Natural killer cell treated with Interleukin-12 subunit alpha and Interleukin-12 subunit beta and Interleukin-15 and Interleukin-18, amount 100 ng/mL, for 72 hours (primary cell): ENCODE data around the gene MYL9. TPM values are rescaled to one million over a fixed set of nuclear protein-coding genes. Genes with fewer than 3 reads are reported as not detected.

Source experiments
- ATAC-seq, 2 donors: fragments of 150-1000 bp; cut with Tn5 transposase in 1 of 2; sonication (Bioruptor Pico), chemical (Tn5 transposase) in 1 of 2; 2 replicates each; pipeline ENCODE4 v1.10.0; 2021
- DNase-seq: peaks from one replicate; pipeline ENCODE4 v3.0.0; 2022; ENCODE audit warnings: low spot score
- H3K27ac Mint-ChIP-seq, 2 donors: 1 replicate in 1 of 2; 2 replicates in 1 of 2; pipeline ENCODE4 v1.8.0; 2022; ENCODE audit warnings: mixed read lengths in 2 of 2, mild to moderate bottlenecking in 1 of 2, moderate library complexity in 1 of 2
- H3K27me3 Mint-ChIP-seq, 2 donors: 1 replicate in 1 of 2; 2 replicates in 1 of 2; pipeline ENCODE4 v1.8.0; 2022; ENCODE audit warnings: mixed read lengths in 2 of 2
- H3K36me3 Mint-ChIP-seq: one replicate; pipeline ENCODE4 v1.8.0; 2022; ENCODE audit warnings: mixed read lengths
- H3K4me1 Mint-ChIP-seq, 2 donors: 1 replicate in 1 of 2; 2 replicates in 1 of 2; pipeline ENCODE4 v1.8.0; 2022; ENCODE audit warnings: low read depth in 2 of 2, mixed read lengths in 2 of 2, mild to moderate bottlenecking in 1 of 2
- H3K4me3 Mint-ChIP-seq: one replicate; pipeline ENCODE4 v1.8.0; 2022; ENCODE audit warnings: mixed read lengths
- H3K9me3 Mint-ChIP-seq: 2 replicates; pipeline ENCODE4 v1.8.0; 2022; ENCODE audit warnings: mixed read lengths
- total RNA-seq, 2 donors: library from RNA; stranded (reverse); gene quantifications; one replicate each; pipeline ENCODE4 v1.2.3, GENCODE V29; 2022

Gene MYL9
- total RNA-seq, 2 donors from 2014 or later = 0.76 TPM; not detected in 1

DNA sequence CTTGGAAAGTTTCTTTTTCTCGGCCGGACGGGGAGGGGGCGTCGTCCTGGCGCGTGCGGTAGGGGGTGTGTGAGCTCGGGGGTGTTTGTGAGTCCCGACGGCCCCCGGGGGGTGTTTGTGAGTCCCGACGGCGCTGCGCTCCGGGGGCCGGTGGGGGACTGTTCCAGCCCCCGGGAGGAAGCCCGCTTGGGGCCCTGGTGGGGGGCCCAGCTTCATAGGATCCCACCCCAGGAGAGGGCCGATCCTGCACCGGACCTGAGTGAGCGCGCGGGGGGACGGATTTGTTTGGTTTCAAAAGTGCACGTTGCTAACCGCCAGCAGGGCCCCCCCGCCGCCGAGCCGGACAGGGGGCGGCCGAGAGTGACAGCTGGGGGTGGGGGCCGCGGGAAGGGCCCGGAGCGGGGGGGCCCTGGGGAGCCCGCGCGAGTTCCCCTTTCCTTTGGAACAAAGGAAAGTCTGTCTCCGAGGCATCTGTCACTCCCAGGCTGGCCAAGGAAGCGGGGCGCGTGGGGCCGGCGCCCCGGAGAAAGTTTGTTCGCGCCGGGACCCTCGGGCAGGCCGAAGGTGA lies 32.6 kb downstream of the MYL9 start:
- Mint-ChIP-seq H3K4me1 (peaks cover 24% of the 10 kb centered on the region in 2 donors), H3K27me3 (no peaks in the 10 kb centered on the region), H3K27ac (no peak overlapping the region), H3K4me3 (peak overlapping the region; percentile 90), H3K9me3 (no peaks in the 10 kb centered on the region), H3K36me3 (no peaks in the 10 kb centered on the region)
- DNase-seq (peak; percentile 70), ATAC-seq (peak; percentile 4 to 17)

DNA sequence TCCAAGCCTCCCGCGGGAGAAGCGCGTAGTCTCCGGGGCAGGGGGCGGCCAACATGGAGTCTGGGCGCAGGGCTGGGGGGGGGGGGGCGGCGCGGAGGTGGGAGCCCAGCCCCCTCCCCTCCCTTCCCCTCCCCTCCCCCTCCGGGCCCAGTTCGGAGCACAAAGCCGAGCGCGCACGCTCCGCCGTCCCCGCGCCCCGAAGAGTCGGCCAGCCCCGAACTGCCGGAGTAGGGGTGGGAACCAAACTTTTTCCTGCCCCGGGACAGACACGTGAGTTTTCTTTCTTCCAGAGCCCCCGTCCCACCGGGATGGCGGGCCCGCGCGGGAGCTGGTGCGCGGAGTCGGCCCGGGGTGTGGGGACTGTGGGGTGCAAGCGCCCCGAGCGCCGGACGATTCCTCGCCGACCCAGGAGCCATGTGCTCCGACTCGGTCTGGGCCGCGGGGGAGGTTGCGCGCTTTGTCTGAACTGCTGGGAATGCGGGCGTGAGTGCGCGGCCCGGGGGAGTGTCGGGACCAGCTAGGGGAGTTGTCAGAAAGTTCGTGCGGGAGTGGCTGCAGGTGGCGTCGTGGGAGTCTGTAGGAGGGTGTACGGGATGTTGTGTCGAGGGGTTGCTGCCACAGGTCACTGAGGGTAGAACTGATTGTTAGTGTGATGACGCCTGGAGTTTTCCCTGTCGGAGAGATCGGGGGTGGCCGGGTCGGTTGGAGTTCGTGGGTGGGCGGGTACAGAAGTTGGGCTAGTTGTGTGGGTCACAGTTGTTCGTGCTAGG lies 33.2 kb downstream of the MYL9 start:
- H3K9me3 Mint-ChIP-seq = no peaks in the 10 kb centered on the region
- no peaks in the 10 kb centered on the region for H3K27me3 Mint-ChIP-seq
- no peaks in the 10 kb centered on the region for H3K36me3 Mint-ChIP-seq
- H3K27ac Mint-ChIP-seq = peak overlapping the region; percentile 68 to 86
- peaks cover 24% of the 10 kb centered on the region in 2 donors for H3K4me1 Mint-ChIP-seq
- peak overlapping the region; percentile 90 for H3K4me3 Mint-ChIP-seq
- no peak for DNase-seq
- peak in 1 of 2 donors; percentile 2 for ATAC-seq

DNA sequence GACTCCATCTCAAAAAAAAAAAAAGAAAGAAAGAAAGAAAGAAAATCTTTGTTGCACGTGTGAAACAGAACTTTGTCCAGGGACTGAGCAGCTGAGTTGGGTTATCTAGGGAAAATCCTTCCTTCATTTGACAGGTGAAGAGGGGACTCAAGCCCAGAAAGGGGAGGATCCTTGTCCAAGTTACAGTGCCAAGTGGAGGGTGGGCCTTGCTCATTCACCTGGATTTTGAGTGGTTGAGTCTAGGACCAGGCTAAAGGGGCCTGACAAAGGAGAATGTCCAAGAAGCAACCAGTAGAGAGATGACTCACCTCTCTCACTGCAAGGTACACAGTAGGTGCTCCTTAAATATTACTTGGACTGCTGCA lies 34.7 kb downstream of the MYL9 start:
- no peaks in the 10 kb centered on the region for H3K9me3 Mint-ChIP-seq
- no peak for DNase-seq
- no peak overlapping the region for H3K4me3 Mint-ChIP-seq
- H3K27ac Mint-ChIP-seq = peak overlapping the region in 1 of 2 donors; percentile 86
- ATAC-seq = no peak
- peaks cover 24 to 27% of the 10 kb centered on the region in 2 donors for H3K4me1 Mint-ChIP-seq
- peaks cover 6% of the 10 kb centered on the region for H3K36me3 Mint-ChIP-seq
- no peaks in the 10 kb centered on the region for H3K27me3 Mint-ChIP-seq

DNA sequence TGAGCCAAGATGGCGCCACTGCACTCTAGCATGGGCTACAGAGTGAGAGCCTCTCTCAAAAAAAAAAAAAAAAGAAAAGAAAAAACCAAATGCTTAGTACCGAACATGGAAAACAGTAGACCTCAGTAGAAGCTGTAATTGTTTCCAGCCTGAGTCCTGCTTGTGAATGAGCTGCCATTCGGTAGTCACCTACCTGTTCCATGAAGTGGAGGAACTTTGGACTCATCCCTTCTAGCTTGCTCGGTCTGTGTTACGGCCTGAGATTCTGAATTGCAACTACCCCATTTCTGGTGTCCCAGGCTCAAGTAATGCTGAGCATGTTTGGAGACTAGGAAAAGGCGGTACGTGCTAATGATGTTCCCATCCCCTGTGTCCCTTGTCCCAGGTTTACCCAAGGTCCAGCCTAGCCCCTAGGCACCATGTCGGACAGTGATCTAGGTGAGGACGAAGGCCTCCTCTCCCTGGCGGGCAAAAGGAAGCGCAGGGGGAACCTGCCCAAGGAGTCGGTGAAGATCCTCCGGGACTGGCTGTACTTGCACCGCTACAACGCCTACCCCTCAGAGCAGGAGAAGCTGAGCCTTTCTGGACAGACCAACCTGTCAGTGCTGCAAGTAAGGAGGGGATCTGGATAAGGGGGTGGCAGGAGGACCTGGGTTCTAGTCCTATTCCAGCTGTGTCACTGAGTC lies 37.2 kb downstream of the MYL9 start:
- Mint-ChIP-seq H3K9me3 (no peaks in the 10 kb centered on the region), H3K4me1 (peaks cover 15 to 20% of the 10 kb centered on the region in 2 donors), H3K27ac (no peak overlapping the region), H3K36me3 (peaks cover 6% of the 10 kb centered on the region), H3K27me3 (no peaks in the 10 kb centered on the region), H3K4me3 (no peak overlapping the region)
- ATAC-seq (no peak), DNase-seq (no peak)

DNA sequence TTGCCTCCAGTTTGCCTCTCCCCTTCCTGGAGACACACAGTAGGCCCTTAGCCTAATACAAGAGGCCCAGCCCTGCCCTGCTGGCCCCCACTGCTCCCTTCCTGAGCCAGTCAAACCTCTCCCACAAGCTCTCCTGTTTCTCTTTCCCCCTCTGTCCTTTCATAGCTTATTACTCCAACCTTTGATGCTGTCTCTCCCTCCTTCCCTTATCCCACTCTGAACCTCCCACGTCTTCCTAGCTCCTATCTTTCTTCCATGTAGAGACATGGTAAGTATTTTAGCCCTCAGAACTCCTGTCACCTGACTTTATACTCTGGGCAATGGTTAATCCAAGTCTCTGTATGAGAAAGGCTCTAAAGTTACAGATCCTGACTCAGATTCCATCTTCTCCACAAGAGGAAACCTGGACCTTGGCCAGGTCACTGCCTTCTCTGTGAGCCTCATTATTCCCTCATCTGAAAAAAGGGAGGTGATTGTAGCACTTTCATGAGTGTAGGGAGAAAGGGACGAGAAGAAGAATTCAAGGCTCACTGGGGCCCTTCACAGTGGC lies 38.8 kb downstream of the MYL9 start:
- no peaks in the 10 kb centered on the region for H3K9me3 Mint-ChIP-seq
- no peak overlapping the region for H3K4me3 Mint-ChIP-seq
- H3K36me3 Mint-ChIP-seq = peaks cover 6% of the 10 kb centered on the region
- peaks cover 8 to 14% of the 10 kb centered on the region in 2 donors for H3K4me1 Mint-ChIP-seq
- ATAC-seq = no peak
- DNase-seq = no peak
- no peak overlapping the region for H3K27ac Mint-ChIP-seq
- H3K27me3 Mint-ChIP-seq = no peaks in the 10 kb centered on the region

DNA sequence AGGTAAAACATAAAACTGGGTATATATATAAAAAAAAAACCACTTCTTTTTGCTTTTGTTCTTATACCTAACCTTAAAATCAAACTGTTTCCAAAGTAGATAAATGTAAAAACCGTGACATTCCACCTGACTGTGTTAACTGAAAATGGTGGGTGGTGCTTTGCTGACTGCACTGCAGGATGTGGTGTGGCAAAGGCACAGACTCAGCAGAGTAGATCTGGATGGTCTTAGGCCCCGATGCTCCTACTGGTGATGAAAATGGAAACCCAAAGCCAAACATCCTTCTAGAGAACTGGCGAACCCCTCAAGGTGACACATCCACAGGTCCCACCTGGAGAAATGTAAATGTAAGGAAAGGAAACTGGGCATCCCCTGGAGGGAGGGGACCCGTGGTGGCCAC lies 41.0 kb downstream of the MYL9 start:
- Mint-ChIP-seq H3K27ac (peak overlapping the region; percentile 16 to 35), H3K4me3 (no peak overlapping the region), H3K4me1 (peaks cover 0 to 5% of the 10 kb centered on the region in 2 donors), H3K36me3 (peaks cover 6% of the 10 kb centered on the region), H3K27me3 (no peaks in the 10 kb centered on the region), H3K9me3 (no peaks in the 10 kb centered on the region)
- ATAC-seq = no peak
- DNase-seq = no peak

DNA sequence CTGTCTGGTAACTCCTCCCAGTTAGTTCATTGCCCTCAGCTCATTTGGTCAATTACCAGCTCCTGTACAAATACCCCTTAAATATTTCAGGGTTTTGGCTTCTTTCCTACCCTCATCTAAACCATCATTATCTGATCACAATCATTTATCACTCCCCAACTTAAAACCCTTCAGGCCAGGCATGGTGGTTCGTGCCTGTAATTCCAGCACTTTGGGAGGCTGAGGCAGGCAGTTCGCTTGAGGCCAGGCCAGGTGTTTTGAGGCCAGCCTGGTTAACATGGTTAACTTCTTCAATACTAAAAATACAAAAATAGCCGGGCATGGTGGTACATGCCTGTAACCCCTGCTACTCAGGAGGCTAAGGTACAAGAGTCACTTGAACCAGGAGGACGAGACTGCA lies 41.5 kb downstream of the MYL9 start:
- no peak for ATAC-seq
- H3K9me3 Mint-ChIP-seq = no peaks in the 10 kb centered on the region
- H3K27me3 Mint-ChIP-seq = no peaks in the 10 kb centered on the region
- no peak for DNase-seq
- H3K4me3 Mint-ChIP-seq = no peak overlapping the region
- peaks cover 0 to 9% of the 10 kb centered on the region in 2 donors for H3K4me1 Mint-ChIP-seq
- H3K36me3 Mint-ChIP-seq = peaks cover 6% of the 10 kb centered on the region
- H3K27ac Mint-ChIP-seq = peak overlapping the region in 1 of 2 donors; percentile 16

DNA sequence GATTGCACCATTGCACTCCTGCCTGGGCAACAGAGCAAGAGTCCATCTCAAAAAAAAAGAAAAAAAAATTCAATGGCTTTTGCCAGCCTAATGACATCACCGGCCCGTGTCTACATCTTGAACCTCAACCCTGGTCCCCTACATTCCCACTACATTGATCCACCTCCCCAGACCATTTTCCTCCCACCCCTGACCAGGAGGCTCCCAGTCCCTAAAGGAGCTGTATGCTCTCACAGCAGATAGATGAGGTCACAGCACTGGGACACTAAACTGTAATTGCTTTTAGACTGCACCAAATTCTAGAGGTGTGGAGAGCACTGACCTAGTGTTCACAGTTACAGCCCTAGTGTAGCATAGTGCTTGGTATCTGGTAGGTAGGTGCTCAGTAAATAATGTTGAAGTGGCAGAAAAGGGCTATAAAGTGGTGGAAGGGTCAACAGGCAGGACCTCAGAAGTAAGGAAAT lies 42.7 kb downstream of the MYL9 start:
- peaks cover 0 to 9% of the 10 kb centered on the region in 2 donors for H3K4me1 Mint-ChIP-seq
- no peaks in the 10 kb centered on the region for H3K9me3 Mint-ChIP-seq
- no peak for DNase-seq
- ATAC-seq = no peak
- H3K36me3 Mint-ChIP-seq = peaks cover 6% of the 10 kb centered on the region
- no peak overlapping the region for H3K27ac Mint-ChIP-seq
- no peak overlapping the region for H3K4me3 Mint-ChIP-seq
- H3K27me3 Mint-ChIP-seq = no peaks in the 10 kb centered on the region

DNA sequence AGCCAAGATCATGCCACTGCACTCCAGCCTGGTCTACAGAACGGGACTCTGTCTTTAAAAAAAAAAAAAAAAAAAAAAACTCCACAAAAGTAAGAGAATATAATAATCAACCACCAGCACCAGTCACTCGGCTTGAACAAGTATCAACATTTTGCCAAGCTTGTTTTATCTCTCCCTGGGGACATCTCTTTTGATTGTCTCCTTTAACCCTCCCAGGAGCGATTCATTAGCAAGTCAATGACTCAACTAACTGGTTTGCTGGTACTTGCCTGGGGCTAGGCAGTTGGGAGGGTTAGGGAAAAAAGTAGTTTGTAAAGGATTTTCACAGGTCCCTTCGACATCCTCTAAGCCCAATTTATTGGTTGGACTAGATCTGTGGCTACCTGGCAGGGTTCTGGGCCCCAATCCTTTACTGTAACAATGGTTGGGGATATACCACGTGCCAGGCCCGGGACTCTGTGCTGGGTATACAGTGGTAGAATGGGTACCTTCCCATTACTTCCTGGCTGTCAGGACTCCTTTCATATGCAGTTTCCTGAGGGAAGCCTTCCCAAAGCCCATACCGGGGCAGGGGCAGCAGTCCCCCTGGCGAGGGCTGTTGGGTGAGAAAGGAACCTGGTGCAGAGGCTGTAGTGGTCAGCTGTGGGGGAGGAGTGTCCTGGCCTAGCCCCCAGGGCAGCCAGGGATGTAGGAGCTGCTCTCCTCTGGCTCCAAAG lies 44.2 kb downstream of the MYL9 start:
- Mint-ChIP-seq H3K36me3 (no peaks in the 10 kb centered on the region), H3K4me1 (peaks cover 0 to 5% of the 10 kb centered on the region in 2 donors), H3K4me3 (no peak overlapping the region), H3K27ac (no peak overlapping the region), H3K27me3 (no peaks in the 10 kb centered on the region), H3K9me3 (no peaks in the 10 kb centered on the region)
- ATAC-seq (no peak), DNase-seq (no peak)

DNA sequence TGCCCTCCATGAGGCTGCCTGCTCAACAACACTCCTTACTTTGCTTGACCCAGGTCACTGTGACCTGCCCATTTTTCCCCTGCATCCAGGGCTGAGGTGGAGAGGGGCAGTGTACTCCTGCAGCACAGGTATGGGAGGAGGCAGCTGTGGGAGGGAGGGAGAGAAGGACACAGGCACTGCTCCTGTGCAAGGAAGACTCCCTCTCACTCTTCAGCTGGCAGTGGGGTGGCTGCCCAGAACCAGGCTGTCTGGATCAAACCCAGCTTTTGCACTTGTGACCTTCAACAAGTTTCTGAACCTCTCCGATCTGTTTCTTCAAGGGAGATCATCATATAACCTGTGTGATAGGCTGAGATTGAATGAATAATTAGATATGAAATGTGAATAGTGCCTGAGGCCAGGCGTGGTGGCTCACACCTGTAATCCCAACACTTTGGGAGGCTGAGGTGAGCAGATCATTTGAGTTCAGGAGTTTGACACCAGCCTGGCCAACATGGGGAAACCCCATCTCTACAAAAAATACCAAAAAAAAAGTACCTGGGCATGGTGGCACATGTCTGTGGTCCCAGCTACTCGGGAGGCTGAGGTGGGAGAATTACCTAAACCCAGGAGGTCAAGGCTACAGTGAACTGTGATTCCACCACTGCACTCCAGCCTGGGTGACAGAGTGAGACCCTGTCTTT lies 46.2 kb downstream of the MYL9 start:
- H3K4me1 Mint-ChIP-seq = peaks cover 0 to 14% of the 10 kb centered on the region in 2 donors

DNA sequence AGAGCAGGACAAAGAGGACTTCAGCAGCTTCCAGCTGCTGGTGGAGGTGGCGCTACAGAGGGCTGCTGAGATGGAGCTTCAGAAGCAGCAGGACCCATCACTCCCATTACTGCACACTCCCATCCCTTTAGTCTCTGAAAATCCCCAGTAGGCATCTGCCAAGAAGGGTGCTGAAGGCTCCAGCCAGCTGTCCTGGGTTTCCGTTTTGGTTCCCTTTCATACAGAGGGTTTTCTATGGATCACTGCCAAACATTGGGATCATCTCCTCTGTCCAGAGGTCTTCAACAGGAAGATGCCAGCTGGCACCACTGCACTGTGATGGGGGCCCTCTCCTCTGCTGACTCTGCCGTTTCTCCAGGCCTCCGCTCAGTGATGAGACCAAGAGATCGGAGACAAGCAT lies 50.0 kb downstream of the MYL9 start:
- Mint-ChIP-seq H3K27me3 (no peaks in the 10 kb centered on the region), H3K36me3 (no peaks in the 10 kb centered on the region), H3K4me1 (peaks cover 20 to 32% of the 10 kb centered on the region in 2 donors), H3K4me3 (no peak overlapping the region), H3K9me3 (no peaks in the 10 kb centered on the region), H3K27ac (peak overlapping the region in 1 of 2 donors; percentile 57)
- no peak for DNase-seq
- ATAC-seq = no peak

More for the DNA sequence above, 46.2 kb downstream of the MYL9 start:
- H3K27ac Mint-ChIP-seq = peak overlapping the region in 1 of 2 donors; percentile 56
- H3K36me3 Mint-ChIP-seq = no peaks in the 10 kb centered on the region
- DNase-seq (no peak), ATAC-seq (peak in 1 of 2 donors; percentile 41)
- no peak overlapping the region for H3K4me3 Mint-ChIP-seq
- no peaks in the 10 kb centered on the region for H3K27me3 Mint-ChIP-seq
- H3K9me3 Mint-ChIP-seq = no peaks in the 10 kb centered on the region

DNA sequence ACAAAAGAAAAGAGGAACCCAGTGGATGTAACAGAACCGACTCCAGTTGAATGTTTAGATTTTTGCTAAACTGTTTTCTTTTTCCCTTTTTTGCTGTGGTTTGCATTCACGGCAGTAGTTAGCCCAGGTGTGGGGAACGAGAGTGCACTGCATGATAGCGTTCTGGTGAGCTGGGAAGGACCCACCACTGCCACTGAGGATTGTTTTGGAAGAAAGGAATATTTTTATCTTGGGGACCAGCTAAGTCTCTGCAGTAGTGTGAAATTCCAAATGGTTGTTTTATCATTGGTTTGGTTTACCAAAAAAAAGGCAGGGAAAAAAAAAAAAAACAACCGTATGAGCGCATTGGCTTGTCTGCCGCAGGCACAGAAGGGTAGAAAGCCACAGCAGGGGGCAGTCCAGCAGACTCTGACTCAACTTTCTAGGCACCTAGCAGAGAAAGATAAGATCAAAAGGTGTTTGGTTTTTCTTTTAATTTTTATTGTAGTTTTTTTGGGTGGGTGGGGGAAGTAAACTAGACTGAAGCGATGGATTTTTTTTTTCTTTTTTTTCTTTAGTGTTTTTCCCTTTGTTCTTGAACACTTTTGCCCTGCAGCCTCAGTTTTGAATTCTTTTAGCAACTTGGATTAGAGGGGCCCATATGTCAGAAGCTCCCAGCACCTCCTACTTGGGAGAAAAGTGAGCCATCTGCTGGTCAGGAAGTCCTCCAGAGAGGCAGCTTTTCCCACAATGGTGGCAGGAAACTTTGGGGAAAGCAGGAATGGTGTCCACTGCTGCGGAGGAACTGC lies 50.7 kb downstream of the MYL9 start:
- H3K27me3 Mint-ChIP-seq = no peaks in the 10 kb centered on the region
- H3K27ac Mint-ChIP-seq = peak overlapping the region in 1 of 2 donors; percentile 57
- DNase-seq = no peak
- no peaks in the 10 kb centered on the region for H3K9me3 Mint-ChIP-seq
- no peak for ATAC-seq
- peaks cover 21 to 32% of the 10 kb centered on the region in 2 donors for H3K4me1 Mint-ChIP-seq
- H3K36me3 Mint-ChIP-seq = no peaks in the 10 kb centered on the region
- H3K4me3 Mint-ChIP-seq = no peak overlapping the region
